ENCODE measurements around the gene SLC39A3.

DNA sequence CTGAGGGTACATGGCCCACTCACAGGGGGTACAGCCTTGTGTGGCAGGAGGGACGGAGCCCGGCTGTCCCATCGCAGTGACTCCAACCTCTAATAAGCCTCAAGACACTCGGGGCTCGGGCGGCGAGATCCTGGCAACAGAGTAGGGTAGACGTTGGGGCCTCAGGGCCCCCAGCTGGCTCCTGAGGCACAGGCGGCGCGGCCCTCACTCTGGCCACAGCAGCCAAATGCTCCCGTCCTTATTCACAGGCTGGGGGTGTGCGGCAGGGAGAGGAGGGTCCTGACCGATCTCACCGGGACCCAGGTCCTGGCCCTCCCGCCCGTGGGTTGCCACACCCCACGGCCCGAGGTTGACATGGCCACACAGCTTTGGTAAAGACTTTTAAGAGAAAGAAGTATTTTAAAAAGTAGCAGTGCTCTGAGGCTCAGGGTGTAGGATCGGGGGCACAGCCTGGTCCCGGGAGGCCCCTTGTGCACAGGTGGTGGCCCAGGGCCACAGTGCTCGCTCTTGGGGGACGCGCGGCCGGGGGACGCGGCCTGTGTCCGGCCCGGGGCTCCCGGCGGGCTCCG lies 7.6 kb downstream of the SLC39A3 start:
- no peak for TF ChIP-seq RAD21 (IDR thresholded peaks at IDR 0.05 in 1 of 2, conservative IDR thresholded peaks at IDR 0.05 in 1 of 2; ENCODE audit: low read depth in 2 of 2, low read length in 2 of 2)
- no peak for TF ChIP-seq YY1 (IDR thresholded peaks at IDR 0.05; ENCODE audit: low read depth, low read length)
- no peak for TF ChIP-seq CEBPB (IDR thresholded peaks at IDR 0.05; ENCODE audit: low read depth, low read length)
- TF ChIP-seq, protein P1, sequence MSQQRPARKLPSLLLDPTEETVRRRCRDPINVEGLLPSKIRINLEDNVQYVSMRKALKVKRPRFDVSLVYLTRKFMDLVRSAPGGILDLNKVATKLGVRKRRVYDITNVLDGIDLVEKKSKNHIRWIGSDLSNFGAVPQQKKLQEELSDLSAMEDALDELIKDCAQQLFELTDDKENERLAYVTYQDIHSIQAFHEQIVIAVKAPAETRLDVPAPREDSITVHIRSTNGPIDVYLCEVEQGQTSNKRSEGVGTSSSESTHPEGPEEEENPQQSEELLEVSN (IDR thresholded peaks at IDR 0.05): no peak
- TF ChIP-seq, protein P2, sequence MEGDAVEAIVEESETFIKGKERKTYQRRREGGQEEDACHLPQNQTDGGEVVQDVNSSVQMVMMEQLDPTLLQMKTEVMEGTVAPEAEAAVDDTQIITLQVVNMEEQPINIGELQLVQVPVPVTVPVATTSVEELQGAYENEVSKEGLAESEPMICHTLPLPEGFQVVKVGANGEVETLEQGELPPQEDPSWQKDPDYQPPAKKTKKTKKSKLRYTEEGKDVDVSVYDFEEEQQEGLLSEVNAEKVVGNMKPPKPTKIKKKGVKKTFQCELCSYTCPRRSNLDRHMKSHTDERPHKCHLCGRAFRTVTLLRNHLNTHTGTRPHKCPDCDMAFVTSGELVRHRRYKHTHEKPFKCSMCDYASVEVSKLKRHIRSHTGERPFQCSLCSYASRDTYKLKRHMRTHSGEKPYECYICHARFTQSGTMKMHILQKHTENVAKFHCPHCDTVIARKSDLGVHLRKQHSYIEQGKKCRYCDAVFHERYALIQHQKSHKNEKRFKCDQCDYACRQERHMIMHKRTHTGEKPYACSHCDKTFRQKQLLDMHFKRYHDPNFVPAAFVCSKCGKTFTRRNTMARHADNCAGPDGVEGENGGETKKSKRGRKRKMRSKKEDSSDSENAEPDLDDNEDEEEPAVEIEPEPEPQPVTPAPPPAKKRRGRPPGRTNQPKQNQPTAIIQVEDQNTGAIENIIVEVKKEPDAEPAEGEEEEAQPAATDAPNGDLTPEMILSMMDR (IDR thresholded peaks at IDR 0.05; ENCODE audit: control extremely low read depth in 1 of 3, insufficient read depth in 1 of 3, low read depth in 1 of 3, low read length in 3 of 3): no peak
- no peak for TF ChIP-seq POLR2A (IDR thresholded peaks at IDR 0.05; ENCODE audit: control extremely low read depth in 1 of 2, low read depth in 2 of 2, low read length in 2 of 2)
- TF ChIP-seq EZH2 (IDR thresholded peaks at IDR 0.05; ENCODE audit: low read depth, low read length, severe bottlenecking): no peak
- TF ChIP-seq SP4 (IDR thresholded peaks at IDR 0.05; ENCODE audit: low read length): no peak
- TF ChIP-seq CBX8 (IDR thresholded peaks at IDR 0.05; ENCODE audit: borderline replicate concordance, low read depth, low read length): no peak
- no peak for TF ChIP-seq SIX5 (IDR thresholded peaks at IDR 0.05; ENCODE audit: low read depth, low read length)
- TF ChIP-seq TAF1 (IDR thresholded peaks at IDR 0.05; ENCODE audit: low read depth, low read length): no peak
- TF ChIP-seq KDM1A (IDR thresholded peaks at IDR 0.05; ENCODE audit: borderline replicate concordance, low read length): no peak
- TF ChIP-seq SUZ12 (IDR thresholded peaks at IDR 0.05; ENCODE audit: low read length): no peak

All from H1 (cell line).